ENCODE results near the gene MXD4.

DNA sequence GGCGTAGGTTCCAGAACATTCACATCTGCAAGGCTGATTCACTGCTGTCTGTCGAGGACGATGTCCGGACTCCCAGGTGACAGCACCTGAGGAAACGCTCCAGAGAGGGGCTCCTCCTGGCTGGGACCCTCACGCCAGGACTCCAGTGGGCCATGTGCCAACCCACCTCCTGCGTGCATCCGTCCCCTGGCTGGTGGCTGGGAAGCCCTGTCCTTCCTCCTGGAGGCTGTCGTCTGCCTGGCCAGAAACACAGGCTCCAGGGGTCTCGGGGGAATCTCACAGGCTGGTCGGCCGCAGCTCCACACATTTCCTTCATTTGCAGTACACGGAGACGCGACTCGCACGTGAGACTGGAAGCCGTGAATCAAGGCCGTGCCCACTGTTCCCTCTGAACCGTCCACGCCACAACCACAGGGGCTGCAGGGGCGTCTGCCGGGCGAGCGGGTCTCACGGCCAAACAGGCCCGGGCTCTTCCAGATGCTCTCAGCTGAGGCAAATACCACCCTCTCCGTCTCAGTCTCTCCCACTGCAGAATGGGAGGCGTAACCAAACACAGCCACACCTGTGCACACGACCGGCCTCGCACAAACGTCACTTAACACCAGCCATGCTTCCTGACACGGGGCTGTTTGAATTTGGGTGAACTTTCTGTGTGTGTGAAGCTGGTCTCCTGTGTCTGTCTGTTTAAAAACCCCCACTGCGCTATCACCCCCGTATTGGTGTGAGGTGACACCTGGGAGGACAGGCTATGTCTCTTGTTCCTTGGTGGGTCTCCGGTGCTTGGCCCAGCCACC is 38.7 kb upstream of the MXD4 start:
- TF ChIP-seq POLR2AphosphoS5 (IDR thresholded peaks at IDR 0.05), result no peak
- TF ChIP-seq, protein P1, sequence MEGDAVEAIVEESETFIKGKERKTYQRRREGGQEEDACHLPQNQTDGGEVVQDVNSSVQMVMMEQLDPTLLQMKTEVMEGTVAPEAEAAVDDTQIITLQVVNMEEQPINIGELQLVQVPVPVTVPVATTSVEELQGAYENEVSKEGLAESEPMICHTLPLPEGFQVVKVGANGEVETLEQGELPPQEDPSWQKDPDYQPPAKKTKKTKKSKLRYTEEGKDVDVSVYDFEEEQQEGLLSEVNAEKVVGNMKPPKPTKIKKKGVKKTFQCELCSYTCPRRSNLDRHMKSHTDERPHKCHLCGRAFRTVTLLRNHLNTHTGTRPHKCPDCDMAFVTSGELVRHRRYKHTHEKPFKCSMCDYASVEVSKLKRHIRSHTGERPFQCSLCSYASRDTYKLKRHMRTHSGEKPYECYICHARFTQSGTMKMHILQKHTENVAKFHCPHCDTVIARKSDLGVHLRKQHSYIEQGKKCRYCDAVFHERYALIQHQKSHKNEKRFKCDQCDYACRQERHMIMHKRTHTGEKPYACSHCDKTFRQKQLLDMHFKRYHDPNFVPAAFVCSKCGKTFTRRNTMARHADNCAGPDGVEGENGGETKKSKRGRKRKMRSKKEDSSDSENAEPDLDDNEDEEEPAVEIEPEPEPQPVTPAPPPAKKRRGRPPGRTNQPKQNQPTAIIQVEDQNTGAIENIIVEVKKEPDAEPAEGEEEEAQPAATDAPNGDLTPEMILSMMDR (IDR thresholded peaks at IDR 0.05), result no peak
- TF ChIP-seq POLR2A (IDR thresholded peaks at IDR 0.05), result no peak
